Testis (tissue), 3 donors: ENCODE results near the gene MRPS12. TPM values are rescaled to one million over a fixed set of nuclear protein-coding genes. Genes with fewer than 3 reads are reported as not detected.

Experiments
- DNase-seq: peaks from one replicate; pipeline ENCODE4 v3.0.0-alpha.2; 2019
- H3K27ac ChIP-seq, 2 donors: fragments of 200-600 bp; sonication (generic); one replicate each; pipeline ENCODE4 v1.5.1; 2019
- H3K27me3 ChIP-seq: fragments of 200-600 bp; sonication (generic); one replicate; pipeline ENCODE4 v1.5.1; 2019
- H3K36me3 ChIP-seq: fragments of 200-600 bp; sonication (generic); one replicate; pipeline ENCODE4 v1.5.1; 2017; ENCODE audit warnings: low read depth; ENCODE audit errors: missing control alignments
- H3K4me1 ChIP-seq: fragments of 200-600 bp; sonication (generic); one replicate; pipeline ENCODE4 v1.5.1; 2019
- H3K4me3 ChIP-seq, 2 donors: fragments of 200-600 bp; sonication (generic); one replicate each; pipeline ENCODE4 v1.5.1; 2017 to 2019
- H3K9me3 ChIP-seq: fragments of 200-600 bp; sonication (generic); one replicate; pipeline ENCODE4 v1.5.1; 2017
- POLR2A ChIP-seq: fragments of 450-650 bp; IDR thresholded peaks from one replicate; pipeline ENCODE4 v1.6.1; 2017; ENCODE audit warnings: antibody characterized with exemption, mild to moderate bottlenecking, moderate library complexity
- WGBS, 2 donors: methylation state at CpG; one replicate each; pipeline ENCODE4 v1.1.5; 2018; 5-methylcytosine and 5-hydroxymethylcytosine counted together
- intact Hi-C: fragments of 100-400 bp; cut with DNase I; formaldehyde crosslinking; loops from one replicate; pipeline ENCODE4 v1.15.1; 2023; ENCODE audit warnings: low total_unique reads
- polyA plus RNA-seq: library from polyadenylated mRNA; stranded (reverse); fragments of 350-450 nt; fragmentation: Illumina TruSeq; extraction: RNeasy Lipid Tissue Mini Kit (QIAGEN cat#74804); gene quantifications from one replicate; pipeline ENCODE4 v1.2.3, GENCODE V29; 2014; ENCODE audit warnings: low read depth, low replicate concordance; ENCODE audit not compliant: insufficient read depth
- total RNA-seq, 2 donors: library from RNA; depleted of rRNA; stranded (reverse); fragments of >200 nt; gene quantifications; one replicate each; pipeline ENCODE4 v1.2.3, GENCODE V29; 2016
- TF ChIP-seq, protein P1 (sequence below), 3 experiments: fragments of 450-650 bp in 2 of 3; fragments of 200-600 bp in 1 of 3; sonication (generic) in 1 of 3; IDR thresholded peaks; one replicate each; pipeline ENCODE4 v1.5.1; 2016 to 2019; ENCODE audit warnings: antibody characterized with exemption in 3 of 3, mild to moderate bottlenecking in 2 of 3, moderate library complexity in 1 of 3

Gene MRPS12
- total and polyA plus RNA-seq, 3 donors from 2014 or later, result 31.1 to 49.6 (median 48.3) TPM

- Histone ChIP-seq H3K27me3 (no peaks in the 10 kb centered on the region), H3K36me3 (no peaks in the 10 kb centered on the region), H3K4me3 (no peak overlapping the region), H3K9me3 (no peaks in the 10 kb centered on the region), H3K4me1 (peaks cover 4% of the 10 kb centered on the region), H3K27ac (no peak overlapping the region)
- no peak for DNase-seq
- intact Hi-C loops, result no loop called here
- 86 to 96% methylated on average over 3 of the region's 3 CpGs for WGBS, 2 donors
- no peak for TF ChIP-seq POLR2A
- TF ChIP-seq, protein P1, sequence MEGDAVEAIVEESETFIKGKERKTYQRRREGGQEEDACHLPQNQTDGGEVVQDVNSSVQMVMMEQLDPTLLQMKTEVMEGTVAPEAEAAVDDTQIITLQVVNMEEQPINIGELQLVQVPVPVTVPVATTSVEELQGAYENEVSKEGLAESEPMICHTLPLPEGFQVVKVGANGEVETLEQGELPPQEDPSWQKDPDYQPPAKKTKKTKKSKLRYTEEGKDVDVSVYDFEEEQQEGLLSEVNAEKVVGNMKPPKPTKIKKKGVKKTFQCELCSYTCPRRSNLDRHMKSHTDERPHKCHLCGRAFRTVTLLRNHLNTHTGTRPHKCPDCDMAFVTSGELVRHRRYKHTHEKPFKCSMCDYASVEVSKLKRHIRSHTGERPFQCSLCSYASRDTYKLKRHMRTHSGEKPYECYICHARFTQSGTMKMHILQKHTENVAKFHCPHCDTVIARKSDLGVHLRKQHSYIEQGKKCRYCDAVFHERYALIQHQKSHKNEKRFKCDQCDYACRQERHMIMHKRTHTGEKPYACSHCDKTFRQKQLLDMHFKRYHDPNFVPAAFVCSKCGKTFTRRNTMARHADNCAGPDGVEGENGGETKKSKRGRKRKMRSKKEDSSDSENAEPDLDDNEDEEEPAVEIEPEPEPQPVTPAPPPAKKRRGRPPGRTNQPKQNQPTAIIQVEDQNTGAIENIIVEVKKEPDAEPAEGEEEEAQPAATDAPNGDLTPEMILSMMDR (IDR thresholded peaks at IDR 0.05), result no peak
Observed at GRCh38 chr19:38978326-38978689, 47.6 kb downstream of the MRPS12 start.

DNA sequence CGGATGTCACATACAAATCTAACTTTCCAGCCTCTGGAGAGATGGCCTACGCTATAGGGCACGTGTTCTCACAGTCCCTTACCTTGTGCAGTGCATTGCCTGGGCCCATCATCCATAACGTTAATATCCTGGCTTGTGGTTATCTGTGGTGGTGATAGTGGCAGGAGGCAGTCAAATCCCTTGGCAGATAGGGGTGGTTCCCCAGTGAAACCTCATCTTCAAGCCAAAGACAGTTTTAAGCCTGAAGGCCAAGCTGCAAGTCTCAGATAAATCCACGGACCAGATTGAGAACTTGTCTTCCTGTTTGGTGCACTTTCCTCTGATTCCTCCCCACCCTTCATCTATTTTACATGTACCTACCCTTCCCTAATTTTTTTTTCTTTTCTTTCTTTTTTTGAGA lies 49.1 kb downstream of the MRPS12 start:
- 81 to 86% methylated on average over 5 of the region's 5 CpGs for WGBS, 2 donors
- no peak for TF ChIP-seq POLR2A
- TF ChIP-seq, protein P1 (IDR thresholded peaks at IDR 0.05), result no peak

GRCh38 chr19:38980583-38981374 lies 50.0 kb downstream of the MRPS12 start:
- intact Hi-C loops, result no loop called here
- Histone ChIP-seq H3K27ac (no peak overlapping the region), H3K4me3 (no peak overlapping the region), H3K9me3 (no peaks in the 10 kb centered on the region), H3K4me1 (peaks cover 4% of the 10 kb centered on the region), H3K27me3 (no peaks in the 10 kb centered on the region), H3K36me3 (no peaks in the 10 kb centered on the region)
- no peak for TF ChIP-seq POLR2A
- TF ChIP-seq, protein P1 (IDR thresholded peaks at IDR 0.05), result no peak
- WGBS, 2 donors, result 93 to 96% methylated on average over 5 to 10 of the region's 10 CpGs
- DNase-seq, result no peak

More for the DNA sequence above, 49.1 kb downstream of the MRPS12 start:
- Histone ChIP-seq H3K27me3 (no peaks in the 10 kb centered on the region), H3K9me3 (no peaks in the 10 kb centered on the region), H3K4me1 (peaks cover 4% of the 10 kb centered on the region), H3K36me3 (no peaks in the 10 kb centered on the region), H3K27ac (no peak overlapping the region), H3K4me3 (no peak overlapping the region)
- intact Hi-C loops, result no loop called here
- DNase-seq, result no peak

Other genes starting within 250 kb of the MRPS12 start
- gene CAPN12, start 186.5 kb upstream of the MRPS12 start, total RNA-seq, result 1 to 10 TPM; 4.6 to 5.5 TPM
- gene CAPN12, start 186.5 kb upstream of the MRPS12 start, polyA plus RNA-seq, result 3.6 TPM
- gene LGALS7, start 157.4 kb upstream of the MRPS12 start, total RNA-seq, result not detected
- 4.4 TPM for gene LGALS7, start 157.4 kb upstream of the MRPS12 start, polyA plus RNA-seq
- 1 to 10 TPM; 2.3 to 8.1 TPM for gene LGALS7B, start 141.7 kb upstream of the MRPS12 start, total RNA-seq
- not detected for gene LGALS7B, start 141.7 kb upstream of the MRPS12 start, polyA plus RNA-seq
- 1 to 10 TPM; 1.6 to 1.9 TPM for gene LGALS4, start 118.0 kb upstream of the MRPS12 start, total RNA-seq
- gene LGALS4, start 118.0 kb upstream of the MRPS12 start, polyA plus RNA-seq, result 1.6 TPM
- gene ECH1, start 99.2 kb upstream of the MRPS12 start, total RNA-seq, result 100 to 1,000 TPM; 176 to 193 TPM
- 217 TPM for gene ECH1, start 99.2 kb upstream of the MRPS12 start, polyA plus RNA-seq
- gene HNRNPL, start 81.0 kb upstream of the MRPS12 start, total RNA-seq, result 100 to 1,000 TPM; 216 to 249 TPM
- 307 TPM for gene HNRNPL, start 81.0 kb upstream of the MRPS12 start, polyA plus RNA-seq
- 1 to 10 TPM; 3.0 to 5.2 TPM for gene RINL, start 52.7 kb upstream of the MRPS12 start, total RNA-seq
- 2.6 TPM for gene RINL, start 52.7 kb upstream of the MRPS12 start, polyA plus RNA-seq
- 100 to 1,000 TPM in 1 of 2 donors, 10 to 100 TPM in 1; 95.3 to 107 TPM for gene SIRT2, start 31.3 kb upstream of the MRPS12 start, total RNA-seq
- gene SIRT2, start 31.3 kb upstream of the MRPS12 start, polyA plus RNA-seq, result 89.1 TPM
- 100 to 1,000 TPM in 1 of 2 donors, 10 to 100 TPM in 1; 70.1 to 100 TPM for gene NFKBIB, start 31.0 kb upstream of the MRPS12 start, total RNA-seq
- gene NFKBIB, start 31.0 kb upstream of the MRPS12 start, polyA plus RNA-seq, result 88.0 TPM
- gene CCER2, start 18.8 kb upstream of the MRPS12 start, total RNA-seq, result 1 to 10 TPM; 6.4 to 7.3 TPM
- 3.8 TPM for gene CCER2, start 18.8 kb upstream of the MRPS12 start, polyA plus RNA-seq
- 10 to 100 TPM; 55.3 to 68.0 TPM for gene SARS2, start 181 bp upstream of the MRPS12 start, total RNA-seq
- gene SARS2, start 181 bp upstream of the MRPS12 start, polyA plus RNA-seq, result 33.5 TPM
- gene FBXO17, start 44.8 kb downstream of the MRPS12 start, total RNA-seq, result 10 to 100 TPM; 11.8 to 14.2 TPM
- 10.3 TPM for gene FBXO17, start 44.8 kb downstream of the MRPS12 start, polyA plus RNA-seq
- gene FBXO27, start 101.6 kb downstream of the MRPS12 start, total RNA-seq, result 10 to 100 TPM; 11.3 to 16.5 TPM
- 15.5 TPM for gene FBXO27, start 101.6 kb downstream of the MRPS12 start, polyA plus RNA-seq
- gene ACP7, start 153.4 kb downstream of the MRPS12 start, total RNA-seq, result not detected
- not detected for gene ACP7, start 153.4 kb downstream of the MRPS12 start, polyA plus RNA-seq
- 10 to 100 TPM; 84.3 to 88.3 TPM for gene PAK4, start 194.8 kb downstream of the MRPS12 start, total RNA-seq
- 61.0 TPM for gene PAK4, start 194.8 kb downstream of the MRPS12 start, polyA plus RNA-seq